ENCODE measurements around the gene TGIF2. TPM values are rescaled to one million over a fixed set of nuclear protein-coding genes. Genes with fewer than 3 reads are reported as not detected.
A peak's percentile ranks its signal among the peaks of the same experiment; 100 is the strongest.

The TGIF2 gene
- total and polyA plus RNA-seq, 2 of the 13 experiments (the other 11 are each of a cell fraction or from before 2014, with no cell fraction given), result 41.3 to 53.9 TPM

- Histone ChIP-seq H3K36me3 (replicated peaks in 1 of 2; ENCODE audit: control insufficient read depth in 1 of 2, insufficient read depth in 2 of 2, low read length in 2 of 2) (peaks cover 21 to 31% of the 10 kb centered on the region in 2 experiments), H3K9me3 (ENCODE audit: low read length) (no peaks in the 10 kb centered on the region), H3K27ac (ENCODE audit: extremely low read length, insufficient read depth, low read length) (no peak overlapping the region), H3K4me3 (replicated peaks in 1 of 3; ENCODE audit: insufficient read depth in 1 of 3, low read depth in 2 of 3, low read length in 3 of 3) (no peak overlapping the region), H2AFZ (ENCODE audit: low read length) (no peak overlapping the region), H4K20me1 (ENCODE audit: insufficient read depth, low read length) (no peaks in the 10 kb centered on the region), H3K27me3 (ENCODE audit: control insufficient read depth in 1 of 2, insufficient read depth in 2 of 2, low read length in 2 of 2) (no peaks in the 10 kb centered on the region), H3K9ac (ENCODE audit: insufficient read depth, low read depth, low read length) (no peak overlapping the region), H3K79me2 (ENCODE audit: insufficient read depth, low read length) (no peaks in the 10 kb centered on the region), H3K4me2 (ENCODE audit: low read depth, low read length) (no peak overlapping the region), H3K4me1 (ENCODE audit: insufficient read depth, low read length) (no peaks in the 10 kb centered on the region)
- ATAC-seq (no peak), FAIRE-seq (no peak), DNase-seq (ENCODE audit: low spot score) (no peak)
- TF ChIP-seq MAFK (conservative IDR thresholded peaks at IDR 0.05 in 1 of 2, IDR thresholded peaks at IDR 0.05 in 1 of 2; ENCODE audit: low read length in 2 of 2) (peak in 1 of 2 experiments; percentile 18; a peak in 2 of 4 replicates), REPIN1 (CRISPR knock-in tag; IDR thresholded peaks at IDR 0.05; ENCODE audit: borderline replicate concordance, low read depth) (no peak), SALL1 (CRISPR knock-in tag; IDR thresholded peaks at IDR 0.05) (0 out of 2 replicates have a peak, but pooled peaks have one; percentile 9), ZNF616 (CRISPR knock-in tag; IDR thresholded peaks at IDR 0.05; ENCODE audit: low read depth) (no peak), ZBTB7A (CRISPR knock-in tag; IDR thresholded peaks at IDR 0.05) (0 out of 2 replicates have a peak, but pooled peaks have one; percentile 10), KDM2A (CRISPR knock-in tag; IDR thresholded peaks at IDR 0.05; ENCODE audit: borderline replicate concordance, low read depth) (0 out of 2 replicates have a peak, but pooled peaks have one; percentile 10)
- ChIA-PET POLR2A (interaction anchor here (0.7 to 5.7 kb wide), 4 partner anchors 10 to 130 kb away, joined by 3 to 38 read pairs (median 3); partner anchors contain the start of gene RAB5IF), CTCF (ENCODE audit: low intra/inter-chr PET ratio, low total read pairs) (interaction anchor here (1.5 to 2.2 kb wide), 2 partner anchors 14 to 35 kb away, joined by 5 to 40 read pairs; partner anchors contain the start of gene RAB5IF)
- intact Hi-C loops (cut with micrococcal nuclease; ENCODE audit: unreplicated experiment), result no loop called here
- no TSS peak for BruUV-seq (replicated peaks)
- in situ Hi-C loops (cut with HindIII; ENCODE audit: extremely low pct_ligation_motif_present, low pct_unique_long_range_greater_than_20kb), result loop anchor here (5.0 kb wide), 1 partner anchor 34 kb away; no protein-coding TSS in a partner anchor
- 97% methylated on average over 5 of the region's 5 CpGs for WGBS (ENCODE audit: low lambda C conversion rate)
Observed at GRCh38 chr20:36591281-36591680, 17.9 kb downstream of the TGIF2 start.
